Heart left ventricle (tissue), 16 donors: ENCODE data around the gene CAMTA1. TPM values are rescaled to one million over a fixed set of nuclear protein-coding genes. Genes with fewer than 3 reads are reported as not detected.

ENCODE experiments used
- ATAC-seq, 4 donors: fragments of 200-7000 bp; cut with Tn5 transposase; one replicate each; pipeline ENCODE4 v1.9.1; 2020 to 2022; ENCODE audit warnings: moderate library complexity in 4 of 4, mild to moderate bottlenecking in 3 of 4, moderate number of reproducible peaks in 1 of 4
- DNase-seq, 5 donors: peaks; one replicate each; pipeline ENCODE4 v3.0.0-alpha.2; 2020
- H3K27ac ChIP-seq, 12 donors: fragments of 200-600 bp; sonication (generic) in 4 of 12; one replicate each; pipeline versions ENCODE4 v1.5.0 to v1.8.0; 2016 to 2022; ENCODE audit warnings: mild to moderate bottlenecking in 2 of 12
- H3K27me3 ChIP-seq, 9 donors: fragments of 200-600 bp; sonication (generic) in 2 of 9; one replicate each; pipeline versions ENCODE4 v1.5.1 to v1.8.0; 2016 to 2022; ENCODE audit warnings: mild to moderate bottlenecking in 3 of 9
- H3K36me3 ChIP-seq, 9 donors: fragments of 200-600 bp; sonication (generic) in 2 of 9; one replicate each; pipeline versions ENCODE4 v1.5.0 to v1.8.0; 2018 to 2022; ENCODE audit warnings: mild to moderate bottlenecking in 2 of 9
- H3K4me1 ChIP-seq, 12 donors: fragments of 200-600 bp; sonication (generic) in 4 of 12; one replicate each; pipeline versions ENCODE4 v1.5.0 to v1.8.0; 2016 to 2022; ENCODE audit warnings: mild to moderate bottlenecking in 3 of 12
- H3K4me3 ChIP-seq, 12 donors: fragments of 200-600 bp; sonication (generic) in 4 of 12; one replicate each; pipeline versions ENCODE4 v1.5.0 to v1.8.0; 2017 to 2022; ENCODE audit warnings: mild to moderate bottlenecking in 9 of 12, moderate library complexity in 4 of 12
- H3K9me3 ChIP-seq, 12 donors: fragments of 200-600 bp; sonication (generic) in 4 of 12; one replicate each; pipeline versions ENCODE4 v1.5.0 to v1.8.0; 2016 to 2022; ENCODE audit warnings: mild to moderate bottlenecking in 1 of 12
- CTCF ChIP-seq, 12 donors: fragments of 200-600 bp; sonication (generic) in 4 of 12; IDR thresholded peaks; one replicate each; pipeline versions ENCODE4 v1.5.0 to v1.8.0; 2018 to 2022; ENCODE audit warnings: antibody characterized with exemption in 12 of 12, mild to moderate bottlenecking in 5 of 12
- POLR2A ChIP-seq, 2 donors: fragments of 450-650 bp; IDR thresholded peaks; one replicate each; pipeline ENCODE4 v1.6.1; 2017; ENCODE audit warnings: antibody characterized with exemption in 2 of 2, mild to moderate bottlenecking in 2 of 2, moderate library complexity in 2 of 2
- WGBS, 4 donors: extraction: QIAGEN DNeasy Blood & Tissue Kit in 2 of 4; methylation state at CpG; one replicate each; pipeline versions ENCODE4 v1.1.5 to v1.1.7; 2013 to 2018; 5-methylcytosine and 5-hydroxymethylcytosine counted together
- intact Hi-C, 10 donors: fragments of 100-400 bp; cut with DNase I; formaldehyde crosslinking; loops; one replicate each; pipeline versions ENCODE4 v1.11.1 to v1.14.2; 2022
- polyA plus RNA-seq, 2 donors: library from polyadenylated mRNA; stranded (reverse); fragments of 200-250 nt; gene quantifications; one replicate each; pipeline ENCODE4 v1.2.3, GENCODE V29; 2013
- total RNA-seq, 9 donors: library from RNA; depleted of rRNA in 2 of 9; stranded (reverse); fragments of >200 nt in 2 of 9; fragmentation: NEBNext Ultra II Directional in 3 of 9; extraction: Animal tissue kit (Norgen Biotek cat#: 25700) in 3 of 9; gene quantifications; one replicate each; pipeline versions ENCODE4 v1.1.0 to v1.2.4, GENCODE V29; 2016 to 2023
- donor health status: ischemic (EF 13 %, LVEDD 7.1; RV severe dilation, severe dysfunction).
- donor health status: healthy with polysubstance abuse.
- donor health status: DM: no; HTN: yes; CAD: no.
- donor health status: DM: no; HTN: no; CAD: no.
- donor health status: ischemic (EF 25% LVEDD 6.9; RV normal size, moderate dysfunction).
- donor health status: ischemic (EF 25% LVEDD 5.7; RV mildly dilated, moderate dysfunction).
- donor health status: healthy.
- donor health status: DM: yes; HTN: yes; CAD: no.
- donor health status: ischemic (EF 35%, LVEDD 5.7; RV mildly dilated, moderate dysfunction).
- donor health status: nonischemic (EF 11% LVEDD 7.7; RV severe dilation, severe dysfunction).
- donor health status: DM: yes; HTN: yes; CAD: no.
- donor health status: PGD.
- donor health status: ischemic (EF 29% LVEDD 5.4; RV normal size, mild dysfunction).
- donor health status: nonischemic (EF 23%, LVEDD 6.1; RV moderate dilation, normal function).

The CAMTA1 gene
- total and polyA plus RNA-seq, 11 donors = 114 to 303 (median 137) TPM

GRCh38 chr1:7227654-7228053 is 442.4 kb downstream of the CAMTA1 start:
- no peak overlapping the region for H3K4me3 ChIP-seq
- H3K27ac ChIP-seq = no peak overlapping the region
- no peaks in the 10 kb centered on the region for H3K36me3 ChIP-seq
- ATAC-seq = no peak
- no peaks in the 10 kb centered on the region for H3K9me3 ChIP-seq
- H3K4me1 ChIP-seq = no peaks in the 10 kb centered on the region
- no peak for TF ChIP-seq POLR2A (IDR thresholded peaks at IDR 0.05)
- TF ChIP-seq CTCF (IDR thresholded peaks at IDR 0.05) = no peak
- no peaks in the 10 kb centered on the region for H3K27me3 ChIP-seq
- no peak for DNase-seq
- intact Hi-C loops = loop anchor here in 2 of 10 donors (5.0 kb wide), 1 partner anchor 420 kb away; no protein-coding TSS in a partner anchor
- WGBS, 4 donors = 90 to 98% (median 94%) methylated on average over 5 of the region's 5 CpGs

- Histone ChIP-seq H3K27me3 (no peaks in the 10 kb centered on the region), H3K4me1 (no peaks in the 10 kb centered on the region), H3K36me3 (no peaks in the 10 kb centered on the region), H3K4me3 (no peak overlapping the region), H3K27ac (no peak overlapping the region), H3K9me3 (no peaks in the 10 kb centered on the region)
- intact Hi-C loops = loop anchor here in 2 of 10 donors (5.0 kb wide), 1 partner anchor 419 kb away; no protein-coding TSS in a partner anchor
- 74 to 85% (median 82%) methylated on average over 6 to 17 of the region's 17 CpGs for WGBS, 4 donors
- DNase-seq (no peak), ATAC-seq (no peak)
- no peak for TF ChIP-seq CTCF (IDR thresholded peaks at IDR 0.05)
- no peak for TF ChIP-seq POLR2A (IDR thresholded peaks at IDR 0.05)
Observed at GRCh38 chr1:7228252-7228961, 443.2 kb downstream of the CAMTA1 start.

GRCh38 chr1:7229186-7229585 is 443.9 kb downstream of the CAMTA1 start:
- H3K27ac ChIP-seq = no peak overlapping the region
- DNase-seq = no peak
- intact Hi-C loops = loop anchor here in 2 of 10 donors (5.0 kb wide), 1 partner anchor 418 kb away; no protein-coding TSS in a partner anchor
- no peak for ATAC-seq
- H3K27me3 ChIP-seq = no peaks in the 10 kb centered on the region
- no peaks in the 10 kb centered on the region for H3K36me3 ChIP-seq
- no peaks in the 10 kb centered on the region for H3K9me3 ChIP-seq
- TF ChIP-seq CTCF (IDR thresholded peaks at IDR 0.05) = no peak
- no peak for TF ChIP-seq POLR2A (IDR thresholded peaks at IDR 0.05)
- WGBS, 4 donors = 52 to 81% (median 76%) methylated on average over 3 to 4 of the region's 4 CpGs
- H3K4me3 ChIP-seq = no peak overlapping the region
- no peaks in the 10 kb centered on the region for H3K4me1 ChIP-seq

- Histone ChIP-seq H3K27me3 (no peaks in the 10 kb centered on the region), H3K4me1 (no peaks in the 10 kb centered on the region), H3K27ac (no peak overlapping the region), H3K36me3 (no peaks in the 10 kb centered on the region), H3K9me3 (no peaks in the 10 kb centered on the region), H3K4me3 (no peak overlapping the region)
- ATAC-seq (no peak), DNase-seq (no peak)
- TF ChIP-seq POLR2A (IDR thresholded peaks at IDR 0.05) (no peak), CTCF (IDR thresholded peaks at IDR 0.05) (no peak)
- 85 to 92% (median 88%) methylated on average over 19 to 20 of the region's 20 CpGs for WGBS, 4 donors
- intact Hi-C loops = loop anchor here in 2 of 10 donors (5.0 kb wide), 1 partner anchor 417 kb away; no protein-coding TSS in a partner anchor
Observed at GRCh38 chr1:7229696-7230631, 444.7 kb downstream of the CAMTA1 start.
